Fibroblast of skin of right quadriceps (primary cell): ENCODE results near the gene UGDH.
A peak's percentile ranks its signal among the peaks of the same experiment; 100 is the strongest.
"Not testable (repeated sequence)": the region's sequence is repeated elsewhere in the genome, so short reads cannot be mapped to it uniquely, and the experiment has no call there.

ENCODE experiments used
- DNase-seq: peaks from one replicate; pipeline ENCODE4 v3.0.0-alpha.2; 2013

UGDH gene

DNA sequence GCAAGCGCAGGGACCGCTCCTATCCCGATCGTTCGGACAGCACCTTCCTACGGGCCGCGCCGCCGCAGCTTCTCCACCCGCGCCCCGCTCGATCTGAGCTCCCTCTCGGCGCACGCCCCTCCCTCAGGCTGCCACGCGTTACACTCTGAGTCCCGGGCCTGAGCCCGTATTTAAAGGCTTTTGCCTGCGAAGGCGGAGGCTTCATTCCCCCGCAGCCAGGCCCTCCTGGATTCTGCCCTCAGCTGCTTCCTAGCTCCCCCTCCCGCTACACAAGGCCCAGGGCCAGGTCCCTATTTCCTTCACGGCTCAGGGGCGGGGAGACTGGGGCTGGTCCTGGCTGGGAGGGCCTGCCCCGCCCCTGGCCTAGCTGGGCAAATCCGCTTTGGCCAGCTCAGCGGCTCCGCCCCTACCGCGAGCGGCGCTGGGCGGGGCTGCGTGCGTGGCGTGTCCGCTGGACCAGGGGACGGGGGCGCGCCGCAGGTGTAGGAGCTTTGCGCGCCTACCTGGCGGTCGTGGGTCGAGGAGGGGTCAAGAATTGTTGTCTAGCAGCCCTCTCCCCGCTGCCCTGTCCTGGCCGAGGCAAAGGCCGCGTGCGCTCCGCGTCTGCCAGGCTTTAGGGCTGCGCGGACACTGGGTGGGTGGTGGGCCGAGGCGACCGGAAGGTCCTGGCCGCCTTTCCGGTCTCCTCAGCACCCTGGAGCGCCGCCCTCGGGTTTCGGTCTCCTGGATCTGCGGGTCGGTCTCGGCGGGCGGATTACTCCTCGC, at the start of gene UGDH:
Gene UGDH, minus strand, starts transcription at position 144 of the 765 bp plus-strand sequence. CDS start 5,927 bp downstream, outside the sequence.
- peak; percentile 99 for DNase-seq

DNA sequence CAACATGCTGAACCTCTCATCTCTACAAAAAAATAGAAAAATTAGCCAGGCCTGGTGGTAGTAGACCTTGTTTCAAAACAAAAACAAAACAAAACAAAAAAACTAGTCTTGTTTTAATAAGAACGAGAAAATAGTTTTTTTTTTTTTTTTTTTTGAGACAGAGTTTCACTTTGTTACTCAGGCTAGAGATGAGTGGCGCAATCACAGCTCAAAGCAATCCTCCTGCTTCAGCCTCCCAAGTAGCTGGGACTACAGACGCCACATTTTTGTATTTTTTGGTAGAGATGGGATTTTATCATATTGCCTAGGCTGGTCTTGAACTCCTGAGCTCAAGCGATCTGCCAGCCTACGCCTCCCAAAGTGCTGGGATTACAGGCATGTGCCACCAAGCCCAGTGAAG, 47.7 kb upstream of the UGDH start:
- DNase-seq = no peak

DNA sequence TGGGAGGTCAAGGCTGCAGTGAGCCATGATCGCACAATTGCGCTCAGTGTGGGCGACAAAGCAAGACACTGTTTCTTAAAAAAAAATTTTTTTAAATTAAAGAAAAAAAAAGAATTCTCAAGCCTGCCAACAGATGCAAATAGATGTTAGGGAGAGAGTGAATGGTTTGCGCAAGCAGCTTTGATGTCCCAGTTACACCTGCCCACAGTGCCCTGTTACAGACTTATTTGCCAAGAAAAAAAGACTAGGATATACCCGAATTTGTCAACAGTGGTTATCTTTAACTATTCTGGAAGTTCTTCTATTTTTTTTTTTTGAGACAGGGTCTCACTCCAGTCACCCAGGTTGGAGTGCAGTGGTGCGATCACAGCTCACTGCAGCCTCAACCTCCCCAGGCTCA, 44.3 kb upstream of the UGDH start:
- DNase-seq = no peak

DNA sequence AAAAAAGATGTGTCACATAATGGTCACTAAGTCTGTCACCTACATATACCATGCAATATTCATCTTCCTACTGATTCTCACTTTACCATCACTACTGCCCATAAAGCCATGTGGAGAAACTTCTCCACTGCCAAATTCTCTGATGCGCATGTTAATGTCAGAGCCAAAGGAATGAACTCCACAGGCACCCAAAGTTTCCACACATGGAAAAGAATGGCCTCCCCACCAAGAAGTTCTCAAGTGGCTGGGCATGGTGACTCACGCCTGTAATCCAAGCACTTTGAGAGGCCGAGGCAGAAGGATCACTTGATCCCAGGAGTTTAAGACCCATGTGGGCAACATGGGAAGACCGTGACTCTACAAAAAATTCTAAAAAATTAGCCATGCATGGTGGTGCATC, 43.8 kb upstream of the UGDH start:
- DNase-seq = no peak

DNA sequence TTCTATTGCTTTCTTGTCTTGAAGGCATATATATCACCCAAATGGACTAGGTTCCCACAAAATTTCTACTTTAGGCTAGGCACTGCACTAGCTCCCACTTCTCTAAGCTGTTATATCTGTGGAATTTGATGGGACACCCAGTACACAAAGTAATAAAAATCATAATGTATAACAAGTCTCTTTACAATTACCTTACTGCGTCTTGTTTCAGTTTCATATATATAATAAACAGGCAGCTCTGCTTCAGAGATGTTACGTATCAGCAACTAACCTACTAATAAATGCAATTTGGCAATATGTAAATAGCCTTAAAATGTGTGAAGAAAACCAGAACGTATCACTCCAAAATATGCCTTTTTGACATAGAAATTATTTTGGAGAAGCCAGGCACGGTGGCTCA, 42.0 kb upstream of the UGDH start:
- no peak for DNase-seq

DNA sequence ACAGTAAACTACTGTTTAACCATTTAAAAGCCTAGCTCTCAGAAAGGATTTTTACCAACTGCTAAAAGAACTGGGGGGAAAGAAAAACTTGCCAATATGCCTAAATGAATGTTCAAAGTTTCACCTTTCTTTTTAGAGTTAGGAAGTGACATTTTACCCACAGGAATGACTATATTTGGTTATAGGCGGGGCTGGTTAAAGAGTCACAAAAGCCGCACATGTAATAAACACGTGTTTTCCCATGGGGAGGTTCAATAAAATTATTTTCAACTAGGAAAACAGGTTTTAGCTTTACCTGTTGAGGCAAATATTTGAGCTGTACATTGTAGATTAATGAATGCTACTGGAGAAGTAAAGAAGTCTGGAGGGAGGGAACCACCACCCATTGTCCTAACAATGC, 41.6 kb upstream of the UGDH start:
- DNase-seq = no peak

DNA sequence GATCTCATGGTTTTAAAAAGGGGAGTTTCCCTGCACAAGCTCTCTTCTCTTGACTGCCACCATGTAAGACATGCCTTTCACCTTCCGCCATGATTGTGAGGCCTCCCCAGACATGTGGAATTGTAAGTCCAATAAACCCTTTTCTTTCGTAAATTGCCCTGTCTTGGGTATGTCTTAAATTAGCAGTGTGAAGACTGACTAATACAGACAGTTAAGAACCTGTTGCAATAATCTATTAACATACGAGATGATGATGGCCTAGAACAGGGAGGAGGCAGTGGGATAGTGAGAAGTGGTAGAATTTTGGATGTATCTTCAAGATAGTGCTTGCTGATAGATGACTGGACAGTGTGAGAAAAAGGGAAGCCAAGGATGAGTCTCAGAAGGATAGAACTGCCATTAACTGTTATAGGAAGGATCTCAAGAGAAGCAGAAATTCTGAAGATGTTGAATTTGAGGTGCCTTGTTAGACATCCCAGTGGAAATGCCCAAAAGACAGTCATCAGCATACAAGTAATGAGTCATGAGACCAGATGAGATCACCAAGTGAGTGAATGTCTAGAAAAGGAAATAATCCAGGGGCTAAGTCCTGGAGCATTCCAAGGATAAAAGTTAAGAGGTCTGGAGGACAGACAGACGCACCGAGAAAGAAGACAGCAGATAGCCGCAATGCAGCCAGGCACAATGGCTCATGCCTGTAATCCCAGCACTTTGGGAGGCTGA, 38.8 kb upstream of the UGDH start:
- DNase-seq = peak; percentile 86

DNA sequence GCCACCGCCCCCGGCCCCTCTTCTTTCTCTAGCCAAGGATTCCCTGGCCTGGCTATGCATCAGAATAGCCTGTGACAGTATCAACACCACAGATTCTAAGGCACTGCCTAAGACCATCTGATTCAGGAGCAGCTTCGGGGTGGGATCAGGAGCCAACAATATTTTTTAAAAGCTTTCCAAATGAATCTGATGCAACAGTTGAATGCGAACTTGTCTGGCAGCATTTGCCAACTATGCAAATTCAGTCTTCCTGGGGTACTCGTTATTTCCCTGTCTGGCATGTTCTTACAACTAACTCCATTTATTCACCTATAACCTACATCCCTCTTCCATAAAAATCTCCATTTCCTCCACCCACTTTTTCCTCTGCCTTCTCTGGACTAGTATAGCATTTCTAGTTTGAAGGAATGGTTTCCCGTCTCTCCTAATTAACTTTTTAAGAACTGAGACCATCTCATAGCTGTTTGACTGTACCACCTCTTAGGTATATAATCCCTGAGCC, 36.2 kb upstream of the UGDH start:
- DNase-seq = no peak

DNA sequence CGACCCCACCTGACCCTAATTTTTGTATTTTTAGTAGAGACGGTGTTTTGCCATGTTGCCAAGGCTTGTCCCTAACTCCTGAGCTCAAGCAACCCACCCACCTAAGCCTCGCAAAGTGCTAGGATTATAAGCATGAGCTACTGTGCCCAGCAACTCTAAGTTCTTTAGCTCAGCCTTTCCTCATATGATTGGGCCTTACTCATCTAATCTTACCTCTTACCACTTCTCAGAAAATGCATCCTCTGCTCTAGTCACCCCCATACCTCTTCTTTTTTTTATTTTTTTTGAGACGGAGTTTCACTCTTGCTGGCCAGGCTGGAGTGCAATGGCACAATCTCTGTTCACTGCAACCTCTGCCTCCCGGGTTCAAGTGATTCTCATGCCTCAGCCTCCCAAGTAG, 35.6 kb upstream of the UGDH start:
- no peak for DNase-seq

DNA sequence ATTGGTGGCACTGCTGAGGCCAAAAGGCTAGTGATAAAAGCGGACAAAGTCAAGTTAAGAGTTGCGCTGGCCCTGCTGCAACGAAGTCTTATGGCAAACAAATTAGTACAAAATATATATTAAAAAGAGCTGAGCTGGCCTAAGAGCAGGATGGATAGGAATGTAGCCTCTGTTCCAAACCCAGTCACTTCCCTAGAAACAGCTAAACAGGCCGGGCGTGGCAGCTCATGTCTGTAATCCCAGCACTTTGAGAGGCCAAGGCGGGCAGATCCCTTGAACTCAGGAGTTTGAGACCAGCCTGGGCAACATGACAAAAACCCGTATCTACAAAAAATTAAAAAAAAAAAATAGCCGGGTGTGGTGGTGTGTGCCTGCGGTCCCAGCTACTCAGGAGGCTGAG, 32.4 kb upstream of the UGDH start:
- no peak for DNase-seq

DNA sequence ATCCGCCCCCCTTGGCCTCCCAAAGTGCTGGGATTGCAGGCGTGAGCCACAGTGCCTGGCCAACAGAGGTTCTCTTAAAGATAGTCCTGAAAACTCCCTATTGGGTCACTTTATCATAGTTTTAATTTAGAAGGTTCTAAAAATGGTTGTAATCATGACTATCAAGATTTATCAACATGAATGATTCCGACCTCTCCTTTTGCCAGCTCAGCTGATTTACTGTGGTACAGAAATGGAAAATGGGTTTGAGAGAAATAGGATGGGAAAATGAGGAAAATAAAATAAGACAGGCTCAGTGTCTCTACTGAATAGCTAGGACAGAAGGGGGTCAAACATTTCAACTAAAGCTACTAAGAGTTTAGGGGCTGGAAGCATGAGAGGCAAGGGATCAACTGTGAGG, 28.2 kb upstream of the UGDH start:
- no peak for DNase-seq

DNA sequence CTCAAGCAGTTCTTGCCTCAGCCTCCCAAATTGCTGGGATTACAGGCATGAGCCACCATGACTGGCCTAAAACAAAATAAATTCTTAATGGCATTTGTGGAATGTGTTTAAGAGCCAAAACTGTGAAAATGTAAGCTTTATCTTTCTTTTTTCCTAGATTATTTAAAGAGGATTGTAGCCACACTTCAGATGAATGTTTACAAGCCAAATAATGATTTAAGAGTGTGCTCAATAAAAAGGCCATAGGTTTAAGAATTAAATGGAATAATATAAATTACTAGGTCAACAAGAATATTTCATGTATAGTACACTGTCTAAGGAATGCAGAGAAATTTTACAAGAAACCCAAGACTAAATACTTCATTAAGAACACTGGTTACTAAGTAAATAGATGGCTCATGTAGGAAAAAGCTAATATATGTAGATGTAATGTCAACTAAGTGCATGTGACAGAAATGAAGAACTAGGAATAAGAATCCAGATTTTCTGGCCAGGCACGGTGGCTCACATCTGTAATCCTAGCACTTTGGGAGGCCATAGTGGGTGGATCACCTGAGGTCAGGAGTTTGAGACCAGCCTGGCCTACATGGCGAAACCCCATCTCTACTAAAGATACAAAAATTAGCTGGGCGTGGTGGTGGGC, 21.3 kb upstream of the UGDH start:
- DNase-seq = peak; percentile 55

DNA sequence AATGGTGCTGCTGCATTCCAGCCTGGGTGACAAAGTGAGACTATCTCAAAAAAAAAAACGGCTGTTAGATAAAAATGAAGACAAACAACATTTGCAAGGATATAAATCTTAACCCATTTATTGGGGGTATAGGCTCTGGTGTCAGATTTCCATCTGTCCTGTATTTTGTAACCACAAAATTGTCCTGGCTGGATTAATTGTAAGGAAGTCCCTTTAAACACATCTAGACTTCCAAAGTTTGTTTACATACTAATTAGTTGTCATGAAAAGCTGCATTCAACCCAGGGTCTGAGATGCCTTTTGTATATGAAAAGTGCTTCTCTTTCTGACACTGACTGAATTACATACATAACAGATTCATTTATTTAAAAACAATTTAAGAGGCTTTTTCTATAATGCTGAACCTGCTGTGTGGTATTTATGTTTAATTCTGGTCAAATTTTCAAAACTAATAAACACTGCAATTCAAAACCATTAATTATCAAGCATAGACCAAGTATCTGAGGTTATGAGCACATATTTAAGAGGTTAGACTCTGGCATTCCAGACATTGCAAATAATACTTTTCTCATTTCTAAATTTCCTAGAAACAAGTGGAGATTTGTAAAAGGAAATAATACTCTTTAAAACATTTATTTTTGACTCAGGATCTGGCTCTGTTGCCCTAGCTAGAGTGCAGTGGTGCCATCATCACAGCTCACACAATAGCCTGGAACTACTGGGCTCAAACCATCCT, 17.5 kb upstream of the UGDH start:
- peak; percentile 65 for DNase-seq

DNA sequence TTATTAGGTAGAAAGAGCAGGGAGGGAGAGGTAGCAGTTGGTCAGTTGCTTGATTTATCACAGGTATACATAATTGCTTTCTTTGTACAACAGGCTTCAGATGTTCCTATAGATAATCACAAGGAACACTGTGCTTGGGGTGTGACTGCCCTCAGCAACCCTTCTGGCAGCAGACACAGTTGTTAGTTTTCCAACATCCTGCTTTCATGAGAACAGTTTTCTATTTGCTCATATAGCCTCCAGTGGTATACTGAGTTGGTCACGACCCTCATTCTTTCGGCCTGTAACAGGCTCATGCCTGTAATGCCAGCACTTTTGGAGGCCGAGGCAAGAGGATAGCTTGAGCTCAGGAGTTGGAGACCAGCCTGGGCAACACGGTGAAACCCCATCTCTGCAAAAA, 16.8 kb upstream of the UGDH start:
- not testable (repeated sequence) for DNase-seq

DNA sequence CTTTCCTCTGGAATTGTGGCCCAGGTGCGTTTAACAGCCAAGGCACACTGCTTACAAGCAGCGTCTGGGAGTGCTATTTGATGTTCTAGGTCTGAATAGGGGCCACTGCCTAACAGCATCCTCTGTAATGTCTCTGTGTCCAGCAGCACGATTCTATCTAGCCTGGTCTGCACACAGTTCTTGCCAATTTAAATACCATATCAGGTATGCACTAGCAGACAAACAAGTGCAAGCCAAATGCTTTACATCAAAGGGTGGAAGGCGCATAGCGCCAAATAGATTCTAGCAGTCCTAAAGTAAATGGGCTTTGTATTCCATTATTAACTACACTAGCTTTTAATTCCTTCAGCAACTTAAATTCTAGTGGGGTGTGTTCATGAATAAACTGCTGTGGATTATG, 15.8 kb upstream of the UGDH start:
- DNase-seq = no peak

DNA sequence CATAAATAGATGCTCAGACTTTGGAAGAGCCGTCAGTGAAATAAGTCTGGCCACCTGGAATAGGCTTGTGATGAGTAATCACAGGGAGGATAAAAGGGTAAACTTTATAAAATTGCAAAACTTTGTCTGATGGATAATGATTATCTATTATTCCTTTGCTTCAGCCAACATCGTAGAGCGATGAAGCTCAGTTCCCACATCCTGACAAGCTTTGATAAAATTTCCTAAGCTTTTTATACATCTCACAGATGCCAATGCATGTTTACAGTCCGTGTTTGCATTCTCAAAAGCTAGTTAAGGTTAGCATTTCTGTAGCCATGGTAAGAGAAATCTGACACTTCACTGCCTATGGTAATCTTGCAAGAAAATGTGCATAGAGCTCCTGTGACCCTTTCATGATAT, 15.4 kb upstream of the UGDH start:
- no peak for DNase-seq

DNA sequence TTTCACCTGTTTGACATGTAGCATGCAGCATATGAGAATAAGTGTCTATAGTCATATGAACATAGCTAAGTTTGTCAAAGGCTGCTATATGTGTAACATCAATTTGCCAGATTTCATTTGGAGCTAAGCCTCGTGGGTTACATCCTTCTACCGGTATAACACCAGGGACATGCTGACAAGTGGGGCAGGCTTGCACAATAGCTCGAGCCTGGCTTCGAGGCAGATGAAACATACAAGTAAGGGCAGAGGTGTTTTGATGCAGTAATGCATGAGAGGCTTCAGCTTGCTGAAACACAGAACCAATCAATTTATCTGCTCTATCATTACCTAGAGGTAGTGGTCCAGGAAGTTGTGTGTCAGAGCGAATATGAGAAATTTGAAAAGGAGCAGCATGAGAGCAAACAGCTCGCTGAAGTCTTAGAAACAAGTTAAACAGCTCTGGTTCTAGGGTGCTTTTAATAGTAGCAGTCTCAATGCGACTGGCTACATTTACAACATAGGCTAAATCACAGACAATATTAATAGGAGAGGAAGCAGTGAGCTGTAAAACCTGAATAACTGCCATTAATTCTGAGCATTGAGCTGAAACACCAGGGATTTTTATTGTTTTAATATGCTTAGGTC, 14.9 kb upstream of the UGDH start:
- DNase-seq = no peak

DNA sequence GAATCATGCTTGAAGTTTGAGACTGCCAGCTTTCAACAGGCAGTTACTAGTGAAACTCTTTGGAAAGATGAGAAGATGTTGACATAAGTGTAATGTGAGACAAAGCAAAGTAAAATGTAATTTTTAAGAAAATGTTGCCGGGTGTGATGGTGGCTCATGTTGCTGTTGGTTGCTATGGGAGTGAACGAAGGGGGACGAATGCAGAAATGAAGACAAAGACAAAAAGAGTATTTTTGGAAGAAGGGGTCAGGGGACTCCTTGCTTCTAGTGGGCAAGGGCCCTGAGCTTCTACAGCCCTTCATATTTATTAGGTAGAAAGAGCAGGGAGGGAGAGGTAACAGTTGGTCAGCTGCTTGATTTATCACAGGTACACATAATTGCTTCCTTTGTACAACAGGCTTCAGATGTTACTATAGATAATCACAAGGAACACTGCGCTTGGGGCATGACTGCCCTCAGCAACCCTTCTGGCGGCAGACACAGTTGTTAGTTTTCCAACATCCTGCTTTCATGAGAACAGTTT, 11.9 kb upstream of the UGDH start:
- no peak for DNase-seq

DNA sequence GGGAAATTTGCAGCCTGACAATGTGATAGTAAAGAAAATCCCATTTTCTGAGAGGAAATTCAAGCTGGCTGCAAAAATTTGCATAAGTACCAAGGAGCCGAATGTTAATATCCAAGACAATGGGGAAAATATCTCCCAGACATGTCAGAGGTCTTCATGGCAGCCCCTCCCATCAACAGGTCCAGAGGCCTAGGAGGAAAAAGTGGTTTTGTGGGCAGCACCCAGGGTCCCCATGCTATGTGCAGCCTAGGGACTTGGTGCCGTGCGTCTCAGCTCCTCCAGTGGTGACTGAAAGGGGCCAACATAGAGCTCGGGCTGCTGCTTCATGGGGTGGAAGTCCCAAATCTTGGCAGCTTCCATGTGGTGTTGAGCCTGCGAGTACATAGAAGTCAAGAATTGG, 6.3 kb upstream of the UGDH start:
- DNase-seq = no peak

DNA sequence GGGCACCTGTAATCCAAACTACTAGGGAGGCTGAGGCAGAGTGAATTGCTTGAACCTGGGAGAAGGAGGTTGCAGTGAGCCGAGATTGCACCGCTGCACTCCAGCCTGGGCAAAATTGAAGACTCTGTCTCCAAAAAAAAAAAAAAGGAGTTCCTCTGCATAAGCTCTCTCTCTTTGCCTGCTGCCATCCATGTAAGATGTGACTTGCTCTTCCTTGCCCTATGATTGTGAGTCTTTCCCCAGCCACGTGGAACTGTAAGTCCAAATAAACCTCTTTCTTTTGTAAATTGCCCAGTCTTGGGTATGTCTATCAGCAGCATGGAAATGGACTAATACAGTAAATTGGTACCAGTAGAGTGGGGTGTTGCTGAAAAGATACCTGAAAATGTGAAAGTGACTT, 5.0 kb upstream of the UGDH start:
- not testable (repeated sequence) for DNase-seq

DNA sequence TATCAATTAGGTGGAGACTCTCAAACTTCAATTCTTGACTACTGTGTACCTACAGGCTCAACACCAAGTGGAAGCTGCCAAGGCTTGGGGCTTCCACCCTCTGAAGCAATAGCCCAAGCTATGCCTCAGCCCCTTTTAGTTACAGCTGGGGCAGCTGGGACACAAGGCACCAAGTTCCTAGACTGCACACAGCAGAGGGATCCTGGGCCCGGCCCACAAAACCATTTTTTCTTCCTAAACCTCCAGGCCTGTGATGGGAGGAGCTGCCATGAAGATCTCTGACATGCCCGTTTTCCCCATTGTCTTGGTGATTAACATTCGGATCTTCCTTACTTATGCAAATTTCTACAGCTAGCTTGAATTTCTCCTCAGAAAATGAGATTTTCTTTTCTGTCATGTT, 3.4 kb upstream of the UGDH start:
- no peak for DNase-seq

DNA sequence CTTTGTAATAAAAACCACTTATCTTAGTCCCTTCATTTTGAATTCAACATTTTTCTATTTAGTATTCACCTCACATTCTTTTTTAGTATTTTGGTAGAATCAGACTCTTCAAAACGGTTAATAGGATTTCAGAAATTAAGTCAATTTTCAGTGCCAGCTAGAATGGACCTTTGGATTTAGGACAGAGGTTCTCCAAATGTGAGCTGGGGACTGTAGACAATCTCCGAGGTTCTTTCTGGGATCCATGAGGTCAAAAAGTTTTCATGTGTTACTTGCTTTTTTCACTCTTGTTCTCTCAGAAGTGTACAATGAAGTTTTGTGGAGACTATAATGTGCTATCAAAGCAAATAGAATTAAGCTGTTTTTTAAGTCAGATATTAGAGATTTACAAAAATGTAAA, 2.3 kb upstream of the UGDH start:
- no peak for DNase-seq

DNA sequence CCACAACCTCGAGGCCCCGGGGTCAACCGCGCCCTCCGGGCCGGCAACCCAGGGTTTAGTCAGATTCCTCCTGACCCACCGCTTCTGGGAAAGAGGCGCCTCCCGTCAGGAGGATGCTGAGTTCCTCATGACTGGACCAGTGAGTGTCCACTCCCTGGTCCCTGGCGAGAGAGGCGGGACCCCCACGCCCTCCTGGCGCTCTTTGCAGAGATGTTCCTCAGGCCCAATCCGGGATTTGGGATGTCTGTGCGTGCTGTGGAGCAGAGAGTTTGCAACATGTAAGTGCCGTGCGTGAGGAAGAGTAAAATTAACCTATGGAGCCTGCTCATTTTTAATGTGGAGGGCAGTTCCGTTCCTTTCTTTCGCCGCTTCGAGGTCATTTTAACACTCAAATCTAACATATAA, 824 bp upstream of the UGDH start:
- no peak for DNase-seq
